MM.1S (cell line): ENCODE measurements around the gene SCYGR6.
"Not testable (repeated sequence)": the region's sequence is repeated elsewhere in the genome, so short reads cannot be mapped to it uniquely, and the experiment has no call there.

Experiments
- DNase-seq: peaks from one replicate; pipeline ENCODE4 v3.0.0-alpha.2; 2015
- H2AFZ ChIP-seq: fragments of 300-600 bp; sonication (generic); 2 replicates; pipeline ENCODE4 v1.6.0; 2016; ENCODE audit warnings: antibody characterized with exemption, low read length
- H3F3A ChIP-seq: fragments of 300-600 bp; sonication (generic); 2 replicates; pipeline ENCODE4 v1.6.1; 2016; ENCODE audit warnings: mild to moderate bottlenecking, antibody characterized with exemption, low read length, moderate library complexity, mixed read lengths; ENCODE audit not compliant: insufficient read depth
- H3K27ac ChIP-seq: fragments of 300-600 bp; sonication (generic); 2 replicates; pipeline ENCODE4 v1.5.1; 2016; ENCODE audit warnings: mild to moderate bottlenecking, low read length
- H3K27me3 ChIP-seq: fragments of 300-600 bp; sonication (generic); replicated peaks from 2 replicates; pipeline ENCODE4 v1.6.0; 2016; ENCODE audit warnings: low read length; ENCODE audit not compliant: insufficient read depth
- H3K36me3 ChIP-seq: fragments of 300-600 bp; sonication (generic); replicated peaks from 2 replicates; pipeline ENCODE4 v1.6.1; 2016; ENCODE audit warnings: mild to moderate bottlenecking, low read length, mixed read lengths; ENCODE audit not compliant: insufficient read depth
- H3K4me1 ChIP-seq: fragments of 300-600 bp; sonication (generic); 2 replicates; pipeline ENCODE4 v1.6.1; 2016; ENCODE audit warnings: low read length, mixed read lengths
- H3K4me2 ChIP-seq: fragments of 300-600 bp; sonication (generic); 2 replicates; pipeline ENCODE4 v1.6.0; 2016; ENCODE audit warnings: low read depth, low read length
- H3K4me3 ChIP-seq: fragments of 300-600 bp; sonication (generic); 2 replicates; pipeline ENCODE4 v1.5.1; 2016; ENCODE audit warnings: low read length, mixed read lengths
- H3K79me2 ChIP-seq: fragments of 300-600 bp; sonication (generic); 2 replicates; pipeline ENCODE4 v1.6.1; 2016; ENCODE audit warnings: mixed run types, low read length, mixed read lengths
- H3K9ac ChIP-seq: fragments of 300-600 bp; sonication (generic); 2 replicates; pipeline ENCODE4 v1.6.1; 2016; ENCODE audit warnings: low read length, mixed read lengths
- H3K9me2 ChIP-seq: fragments of 300-600 bp; sonication (generic); replicated peaks from 2 replicates; pipeline ENCODE4 v1.6.1; 2016; ENCODE audit warnings: mild to moderate bottlenecking, low read length, mixed read lengths; ENCODE audit not compliant: insufficient read depth
- H3K9me3 ChIP-seq: fragments of 300-600 bp; sonication (generic); replicated peaks from 2 replicates; pipeline ENCODE4 v1.6.1; 2016; ENCODE audit warnings: mild to moderate bottlenecking, low read length, mixed read lengths; ENCODE audit not compliant: insufficient read depth
- H4K20me1 ChIP-seq: fragments of 300-600 bp; sonication (generic); 2 replicates; pipeline ENCODE4 v1.6.1; 2016; ENCODE audit warnings: mild to moderate bottlenecking, low read length, moderate library complexity, mixed read lengths; ENCODE audit not compliant: insufficient read depth
- EZH2 ChIP-seq: fragments of 300-600 bp; sonication (generic); optimal IDR thresholded peaks from 2 replicates; pipeline ENCODE3; 2017; ENCODE audit warnings: low read depth, mild to moderate bottlenecking, antibody characterized with exemption, low read length, mixed read lengths
- EZH2phosphoT487 ChIP-seq: fragments of 300-600 bp; sonication (generic); IDR thresholded peaks from 2 replicates; pipeline ENCODE4 v1.6.1; 2018; ENCODE audit warnings: antibody characterized with exemption, low read length
- TF ChIP-seq, protein P1 (sequence below): fragments of 300-600 bp; sonication (generic); IDR thresholded peaks from 2 replicates; pipeline ENCODE4 v1.5.1; 2016; ENCODE audit warnings: antibody characterized with exemption, low read length, mixed read lengths

The SCYGR6 gene

DNA sequence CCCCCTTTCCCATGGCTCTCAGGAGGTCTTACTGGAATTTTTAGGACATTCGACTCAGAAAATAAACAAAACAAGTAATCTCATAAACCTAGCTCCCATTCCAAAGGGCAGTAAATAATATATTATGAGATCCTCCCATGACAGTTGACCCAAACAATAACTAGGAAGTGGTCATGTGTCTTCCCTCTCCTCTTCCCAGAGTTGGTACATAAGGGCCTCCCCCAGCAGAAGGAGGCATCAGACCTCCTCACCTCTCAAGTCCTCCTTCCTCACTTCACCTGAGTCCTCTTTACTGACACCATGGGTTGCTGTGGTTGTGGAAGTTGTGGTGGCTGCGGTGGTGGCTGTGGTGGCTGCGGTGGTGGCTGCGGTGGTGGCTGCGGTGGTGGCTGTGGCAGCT, 3.5 kb upstream of the SCYGR6 start, which contains the start of gene SCYGR7:
SCYGR7 (plus strand) TSS at position 301 of the 400 bp plus-strand sequence; CDS start at position 301, 0 bp downstream.
- Histone ChIP-seq H3K27me3 (no peaks in the 10 kb centered on the region), H3K4me1 (no peaks in the 10 kb centered on the region), H3K9me2 (no peaks in the 10 kb centered on the region), H3K9me3 (no peaks in the 10 kb centered on the region), H3K4me2 (no peak within 1 kb of the TSS), H3K36me3 (no peaks in the 10 kb centered on the region), H3F3A (no peaks in the 10 kb centered on the region), H4K20me1 (no peaks in the 10 kb centered on the region), H2AFZ (no peak within 1 kb of the TSS), H3K27ac (no peak within 1 kb of the TSS), H3K79me2 (no peaks in the 10 kb centered on the region), H3K9ac (no peak within 1 kb of the TSS), H3K4me3 (no peak within 1 kb of the TSS)
- TF ChIP-seq EZH2 = no peak
- no peak for TF ChIP-seq EZH2phosphoT487
- TF ChIP-seq, protein P1, sequence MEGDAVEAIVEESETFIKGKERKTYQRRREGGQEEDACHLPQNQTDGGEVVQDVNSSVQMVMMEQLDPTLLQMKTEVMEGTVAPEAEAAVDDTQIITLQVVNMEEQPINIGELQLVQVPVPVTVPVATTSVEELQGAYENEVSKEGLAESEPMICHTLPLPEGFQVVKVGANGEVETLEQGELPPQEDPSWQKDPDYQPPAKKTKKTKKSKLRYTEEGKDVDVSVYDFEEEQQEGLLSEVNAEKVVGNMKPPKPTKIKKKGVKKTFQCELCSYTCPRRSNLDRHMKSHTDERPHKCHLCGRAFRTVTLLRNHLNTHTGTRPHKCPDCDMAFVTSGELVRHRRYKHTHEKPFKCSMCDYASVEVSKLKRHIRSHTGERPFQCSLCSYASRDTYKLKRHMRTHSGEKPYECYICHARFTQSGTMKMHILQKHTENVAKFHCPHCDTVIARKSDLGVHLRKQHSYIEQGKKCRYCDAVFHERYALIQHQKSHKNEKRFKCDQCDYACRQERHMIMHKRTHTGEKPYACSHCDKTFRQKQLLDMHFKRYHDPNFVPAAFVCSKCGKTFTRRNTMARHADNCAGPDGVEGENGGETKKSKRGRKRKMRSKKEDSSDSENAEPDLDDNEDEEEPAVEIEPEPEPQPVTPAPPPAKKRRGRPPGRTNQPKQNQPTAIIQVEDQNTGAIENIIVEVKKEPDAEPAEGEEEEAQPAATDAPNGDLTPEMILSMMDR = no peak
- no peak for DNase-seq

DNA sequence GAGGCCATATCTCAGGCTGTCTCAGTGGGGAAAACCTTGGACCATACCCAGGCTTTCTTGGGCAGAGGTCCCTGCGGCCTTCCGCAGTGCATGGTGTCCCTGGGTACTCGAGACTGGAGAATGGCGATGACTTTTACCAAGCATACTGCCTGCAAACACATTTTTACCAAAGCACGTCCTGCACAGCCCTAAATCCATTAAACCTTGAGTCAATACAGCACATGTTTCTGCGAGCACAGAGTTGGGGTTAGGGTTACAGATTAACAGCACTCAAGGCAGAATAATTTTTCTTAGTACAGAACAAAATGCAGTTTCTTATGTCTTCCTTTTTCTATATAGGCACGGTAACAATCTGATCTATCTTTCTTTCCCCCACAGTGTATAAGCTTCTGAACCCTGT, 1.7 kb downstream of the SCYGR6 start:
- not testable (repeated sequence) for H3F3A ChIP-seq, H3K79me2 ChIP-seq, H3K4me2 ChIP-seq, H4K20me1 ChIP-seq, H2AFZ ChIP-seq, DNase-seq, H3K9me3 ChIP-seq, H3K27me3 ChIP-seq, H3K9me2 ChIP-seq, H3K27ac ChIP-seq, H3K4me1 ChIP-seq, H3K36me3 ChIP-seq, H3K4me3 ChIP-seq, H3K9ac ChIP-seq

DNA sequence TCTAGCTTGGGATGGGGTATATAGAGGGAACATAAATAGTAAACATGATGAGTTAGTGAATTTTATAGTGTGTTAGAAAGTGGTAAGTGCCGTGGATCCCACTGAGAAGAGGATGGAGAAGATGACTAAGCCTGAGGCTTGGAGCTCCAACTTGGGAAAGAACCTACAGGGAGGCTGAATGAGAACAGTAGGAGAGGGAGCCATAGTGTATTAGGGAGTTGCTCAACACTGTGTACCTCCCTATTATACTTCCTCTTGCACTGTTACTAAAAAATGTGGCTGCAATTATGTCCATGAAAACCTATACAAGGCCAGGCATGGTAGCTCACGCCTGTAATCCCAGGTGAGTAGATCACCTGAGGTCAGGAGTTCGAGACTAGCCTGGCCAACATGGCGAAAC, 3.9 kb downstream of the SCYGR6 start:
- Histone ChIP-seq H3K9ac (no peak overlapping the region), H3F3A (no peaks in the 10 kb centered on the region), H4K20me1 (no peaks in the 10 kb centered on the region), H3K9me2 (no peaks in the 10 kb centered on the region), H2AFZ (no peak overlapping the region), H3K79me2 (no peaks in the 10 kb centered on the region), H3K27ac (no peak overlapping the region), H3K9me3 (no peaks in the 10 kb centered on the region), H3K36me3 (no peaks in the 10 kb centered on the region), H3K27me3 (no peaks in the 10 kb centered on the region), H3K4me3 (no peak overlapping the region), H3K4me2 (no peak overlapping the region), H3K4me1 (no peaks in the 10 kb centered on the region)
- DNase-seq = no peak
- TF ChIP-seq EZH2 (no peak), EZH2phosphoT487 (no peak)
- TF ChIP-seq, protein P1 = no peak

DNA sequence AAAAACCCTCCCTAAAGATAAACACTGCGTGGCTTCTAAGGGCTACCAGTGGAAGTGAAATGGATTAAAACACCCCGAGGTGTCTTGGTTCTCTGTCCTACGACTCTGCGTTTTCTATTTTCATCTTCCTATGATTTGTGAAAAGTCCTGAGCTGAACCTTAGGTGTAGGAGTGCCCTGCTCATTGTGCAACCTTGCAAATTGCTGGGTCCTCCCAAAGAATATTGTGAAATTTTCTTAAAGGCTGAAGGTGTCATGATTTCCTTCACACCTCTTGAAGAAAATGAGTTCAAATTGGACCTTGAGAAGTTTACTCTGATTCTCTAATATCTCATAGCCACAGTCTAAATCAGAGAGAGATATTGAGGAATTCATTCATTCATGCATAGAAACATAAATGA, 4.9 kb downstream of the SCYGR6 start:
- Histone ChIP-seq H4K20me1 (no peaks in the 10 kb centered on the region), H3K27me3 (no peaks in the 10 kb centered on the region), H3K4me2 (no peak overlapping the region), H3K79me2 (no peaks in the 10 kb centered on the region), H3K9ac (no peak overlapping the region), H3K4me3 (no peak overlapping the region), H3K9me2 (no peaks in the 10 kb centered on the region), H3K36me3 (no peaks in the 10 kb centered on the region), H3K4me1 (no peaks in the 10 kb centered on the region), H2AFZ (no peak overlapping the region), H3F3A (no peaks in the 10 kb centered on the region), H3K27ac (no peak overlapping the region), H3K9me3 (no peaks in the 10 kb centered on the region)
- TF ChIP-seq, protein P1 = no peak
- DNase-seq = no peak
